Heart right ventricle (tissue), 16 donors: ENCODE measurements around the gene BMP10. TPM values are rescaled to one million over a fixed set of nuclear protein-coding genes. Genes with fewer than 3 reads are reported as not detected.
"Not testable (repeated sequence)": the region's sequence is repeated elsewhere in the genome, so short reads cannot be mapped to it uniquely, and the experiment has no call there.

Experiments
- ATAC-seq, 8 donors: fragments of 200-7000 bp; cut with Tn5 transposase; one replicate each; pipeline ENCODE4 v1.9.1; 2020; ENCODE audit warnings: mild to moderate bottlenecking in 8 of 8, moderate library complexity in 8 of 8, moderate number of reproducible peaks in 1 of 8
- DNase-seq, 2 donors: peaks; one replicate each; pipeline ENCODE4 v3.0.0-alpha.2; 2020
- H3K27ac ChIP-seq, 10 donors: fragments of 200-600 bp; sonication (generic) in 2 of 10; one replicate each; pipeline versions ENCODE4 v1.5.0 to v1.8.0; 2020 to 2022; ENCODE audit warnings: mild to moderate bottlenecking in 3 of 10
- H3K27me3 ChIP-seq, 7 donors: fragments of 200-600 bp; one replicate each; pipeline ENCODE4 v1.8.0; 2021 to 2022; ENCODE audit warnings: mild to moderate bottlenecking in 2 of 7
- H3K36me3 ChIP-seq, 9 donors: fragments of 200-600 bp; sonication (generic) in 1 of 9; one replicate each; pipeline versions ENCODE4 v1.5.0 to v1.8.0; 2020 to 2022; ENCODE audit warnings: mild to moderate bottlenecking in 2 of 9
- H3K4me1 ChIP-seq, 9 donors: fragments of 200-600 bp; sonication (generic) in 1 of 9; one replicate each; pipeline versions ENCODE4 v1.5.0 to v1.8.0; 2020 to 2022; ENCODE audit warnings: mild to moderate bottlenecking in 4 of 9
- H3K4me3 ChIP-seq, 10 donors: fragments of 200-600 bp; sonication (generic) in 2 of 10; one replicate each; pipeline versions ENCODE4 v1.5.0 to v1.8.0; 2020 to 2022; ENCODE audit warnings: mild to moderate bottlenecking in 7 of 10, moderate library complexity in 2 of 10
- H3K9me3 ChIP-seq, 11 donors: fragments of 200-600 bp in 10 of 11; sonication (generic) in 2 of 11; one replicate each; pipeline versions ENCODE4 v1.5.0 to v1.8.0; 2013 to 2022; ENCODE audit warnings: mild to moderate bottlenecking in 2 of 11, control low read depth in 1 of 11, moderate library complexity in 1 of 11
- WGBS, 2 donors: extraction: QIAGEN DNeasy Blood & Tissue Kit; methylation state at CpG; one replicate each; pipeline ENCODE4 v1.1.7; 2013; ENCODE audit warnings: inconsistent platforms in 1 of 2; 5-methylcytosine and 5-hydroxymethylcytosine counted together
- intact Hi-C, 10 donors: fragments of 100-400 bp; cut with DNase I; formaldehyde crosslinking; loops; one replicate each; pipeline versions ENCODE4 v1.11.1 to v1.14.2; 2022
- polyA plus RNA-seq, 2 donors: library from polyadenylated mRNA; stranded (reverse); fragments of 200-250 nt; gene quantifications; one replicate each; pipeline ENCODE4 v1.2.3, GENCODE V29; 2013
- total RNA-seq, 10 donors: library from RNA; stranded (reverse); fragmentation: NEBNext Ultra II Directional in 3 of 10; extraction: Animal tissue kit (Norgen Biotek cat#: 25700) in 3 of 10; gene quantifications; one replicate each; pipeline versions ENCODE4 v1.2.1 to v1.2.4, GENCODE V29; 2021 to 2023
- TF ChIP-seq, protein P1 (sequence below), 9 donors: fragments of 200-600 bp; sonication (generic) in 2 of 9; IDR thresholded peaks; one replicate each; pipeline versions ENCODE4 v1.5.0 to v1.8.0; 2021 to 2022; ENCODE audit warnings: antibody characterized with exemption in 9 of 9, mild to moderate bottlenecking in 5 of 9, moderate library complexity in 1 of 9
- donor health status: Arrhythmogenic right ventricular cardiomyopathy.
- donor health status: ischemic (EF 13 %, LVEDD 7.1; RV severe dilation, severe dysfunction).
- donor health status: healthy with polysubstance abuse.
- donor health status: DM: no; HTN: yes; CAD: no.
- donor health status: DM: no; HTN: no; CAD: no.
- donor health status: ischemic (EF 25% LVEDD 6.9; RV normal size, moderate dysfunction).
- donor health status: ischemic (EF 25% LVEDD 5.7; RV mildly dilated, moderate dysfunction).
- donor health status: healthy.
- donor health status: DM: yes; HTN: yes; CAD: no.
- donor health status: Ischemic cardiomyopathy.
- donor health status: ischemic (EF 35%, LVEDD 5.7; RV mildly dilated, moderate dysfunction).
- donor health status: nonischemic (EF 11% LVEDD 7.7; RV severe dilation, severe dysfunction).
- donor health status: DM: yes; HTN: yes; CAD: no.
- donor health status: PGD.
- donor health status: ischemic (EF 29% LVEDD 5.4; RV normal size, mild dysfunction).
- donor health status: nonischemic (EF 23%, LVEDD 6.1; RV moderate dilation, normal function).

BMP10 gene
- total and polyA plus RNA-seq, 12 donors = 0.03 to 0.31 TPM; not detected in 10

DNA sequence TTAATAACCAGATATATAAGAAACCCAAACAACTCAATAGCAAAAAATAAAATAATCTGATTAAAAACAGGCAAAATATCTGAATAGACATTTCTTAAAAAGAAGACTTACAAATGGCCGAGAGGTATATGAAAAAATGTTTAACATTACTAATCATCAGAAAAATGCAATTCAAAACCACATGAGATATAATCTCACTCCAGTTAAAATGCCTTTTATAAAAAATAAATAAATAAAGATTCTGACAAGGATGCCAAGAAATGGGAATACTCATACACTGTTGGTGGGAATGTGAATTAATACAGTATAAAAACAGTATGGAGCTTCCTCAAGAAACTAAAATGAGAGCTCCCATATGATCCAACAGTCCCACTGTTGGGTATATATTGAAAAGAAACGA, 33.9 kb upstream of the BMP10 start:
- Histone ChIP-seq H3K9me3 (peaks cover 0 to 34% (median 15%) of the 10 kb centered on the region in 11 donors), H3K36me3 (no peaks in the 10 kb centered on the region), H3K27me3 (no peaks in the 10 kb centered on the region), H3K4me3 (no peak overlapping the region), H3K27ac (no peak overlapping the region), H3K4me1 (peaks cover 0 to 26% (median 8%) of the 10 kb centered on the region in 9 donors)
- DNase-seq = no peak
- intact Hi-C loops = loop anchor here in 5 of 10 donors (5.0 kb wide), 2 partner anchors 68 to 153 kb away; no protein-coding TSS in a partner anchor
- no peak for ATAC-seq
- 94 to 96% methylated on average over 2 of the region's 2 CpGs for WGBS, 2 donors
- TF ChIP-seq, protein P1, sequence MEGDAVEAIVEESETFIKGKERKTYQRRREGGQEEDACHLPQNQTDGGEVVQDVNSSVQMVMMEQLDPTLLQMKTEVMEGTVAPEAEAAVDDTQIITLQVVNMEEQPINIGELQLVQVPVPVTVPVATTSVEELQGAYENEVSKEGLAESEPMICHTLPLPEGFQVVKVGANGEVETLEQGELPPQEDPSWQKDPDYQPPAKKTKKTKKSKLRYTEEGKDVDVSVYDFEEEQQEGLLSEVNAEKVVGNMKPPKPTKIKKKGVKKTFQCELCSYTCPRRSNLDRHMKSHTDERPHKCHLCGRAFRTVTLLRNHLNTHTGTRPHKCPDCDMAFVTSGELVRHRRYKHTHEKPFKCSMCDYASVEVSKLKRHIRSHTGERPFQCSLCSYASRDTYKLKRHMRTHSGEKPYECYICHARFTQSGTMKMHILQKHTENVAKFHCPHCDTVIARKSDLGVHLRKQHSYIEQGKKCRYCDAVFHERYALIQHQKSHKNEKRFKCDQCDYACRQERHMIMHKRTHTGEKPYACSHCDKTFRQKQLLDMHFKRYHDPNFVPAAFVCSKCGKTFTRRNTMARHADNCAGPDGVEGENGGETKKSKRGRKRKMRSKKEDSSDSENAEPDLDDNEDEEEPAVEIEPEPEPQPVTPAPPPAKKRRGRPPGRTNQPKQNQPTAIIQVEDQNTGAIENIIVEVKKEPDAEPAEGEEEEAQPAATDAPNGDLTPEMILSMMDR (IDR thresholded peaks at IDR 0.05) = no peak

DNA sequence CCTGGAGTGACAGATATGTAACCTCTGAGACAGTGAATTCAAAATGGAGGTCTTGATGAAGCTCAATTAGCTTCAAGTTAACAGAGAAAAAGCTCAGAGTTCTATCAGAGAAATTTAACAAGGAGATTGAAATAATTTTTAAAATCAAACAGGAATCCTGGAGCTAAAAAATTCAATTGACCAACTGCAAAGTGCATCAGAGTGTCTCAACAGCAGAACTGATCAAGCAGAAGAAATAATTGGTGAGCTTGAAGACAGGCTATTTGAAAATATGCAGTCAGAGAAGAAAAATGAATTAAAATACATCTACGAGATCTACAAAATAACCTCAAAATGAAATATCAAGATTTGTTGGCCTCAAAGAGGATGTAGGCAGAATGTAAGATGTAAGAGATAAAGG, 30.4 kb upstream of the BMP10 start:
- H3K4me3 ChIP-seq = no peak overlapping the region
- H3K4me1 ChIP-seq = no peaks in the 10 kb centered on the region
- H3K27me3 ChIP-seq = peaks cover 0 to 28% (median 21%) of the 10 kb centered on the region in 7 donors
- no peaks in the 10 kb centered on the region for H3K36me3 ChIP-seq
- 95 to 97% methylated on average over 1 of the region's 1 CpG for WGBS, 2 donors
- no peak for ATAC-seq
- no peak for DNase-seq
- TF ChIP-seq, protein P1 (IDR thresholded peaks at IDR 0.05) = no peak
- intact Hi-C loops = loop anchor here in 1 of 10 donors (5.0 kb wide), 1 partner anchor 39 kb away; no protein-coding TSS in a partner anchor
- peaks cover 0 to 34% (median 15%) of the 10 kb centered on the region in 11 donors for H3K9me3 ChIP-seq
- H3K27ac ChIP-seq = no peak overlapping the region

DNA sequence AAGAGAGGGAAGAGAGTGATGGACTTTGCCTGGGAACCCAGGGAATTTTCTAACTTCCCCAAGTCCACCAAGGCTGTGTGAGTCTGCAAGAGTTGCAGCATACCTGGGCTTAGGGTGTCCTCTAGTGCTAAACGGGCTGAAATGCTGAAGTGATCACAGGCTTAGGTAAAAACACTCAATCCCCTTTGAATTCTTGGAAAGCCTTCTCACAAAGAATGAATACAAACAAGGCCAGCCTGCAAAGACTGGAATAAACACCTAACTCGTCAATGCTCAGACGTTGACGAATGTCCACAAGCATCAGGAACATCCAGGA, 30.0 kb upstream of the BMP10 start:
- intact Hi-C loops = loop anchor here in 1 of 10 donors (5.0 kb wide), 1 partner anchor 39 kb away; no protein-coding TSS in a partner anchor
- Histone ChIP-seq H3K27me3 (peaks cover 0 to 30% (median 22%) of the 10 kb centered on the region in 7 donors), H3K4me1 (no peaks in the 10 kb centered on the region), H3K27ac (no peak overlapping the region), H3K4me3 (no peak overlapping the region), H3K9me3 (peaks cover 0 to 34% (median 15%) of the 10 kb centered on the region in 11 donors), H3K36me3 (no peaks in the 10 kb centered on the region)
- no peak for DNase-seq
- WGBS, 2 donors = 85 to 86% methylated on average over 4 of the region's 4 CpGs
- no peak for ATAC-seq
- TF ChIP-seq, protein P1 (IDR thresholded peaks at IDR 0.05) = peak in 1 of 9 donors; percentile 15

DNA sequence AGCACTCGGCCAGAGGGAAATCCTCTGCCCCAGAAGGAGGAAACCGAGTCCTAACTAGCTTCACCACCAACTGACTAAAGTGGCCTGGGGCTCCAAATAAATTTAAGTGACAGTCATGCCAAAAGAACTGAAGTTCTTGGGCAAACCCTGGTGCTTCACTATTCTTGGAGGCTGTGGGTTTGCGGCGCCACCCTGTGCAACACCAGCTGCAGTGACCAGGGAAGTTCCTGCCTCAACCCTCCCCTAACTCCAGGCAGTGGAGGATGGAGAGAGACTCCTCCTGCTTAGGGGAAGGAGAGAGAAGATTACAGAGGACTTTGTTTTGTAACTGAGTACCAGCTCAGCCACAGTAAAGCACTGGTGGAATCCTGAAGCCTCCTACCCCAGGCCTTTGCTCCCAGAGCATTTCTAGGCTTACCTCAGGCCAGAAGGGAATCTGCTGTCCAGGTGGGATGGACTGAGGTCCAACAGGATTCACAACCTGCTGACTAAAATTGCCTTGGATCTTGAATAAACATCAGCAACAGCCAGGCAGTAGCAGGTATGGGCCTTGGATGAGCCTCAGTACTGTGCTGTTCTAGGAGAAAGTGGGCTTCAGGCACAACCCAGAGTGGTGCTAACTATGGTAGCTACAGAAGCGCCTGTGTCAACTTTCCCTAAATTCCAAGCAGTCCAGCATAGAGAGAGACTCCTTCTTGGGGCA, 29.4 kb upstream of the BMP10 start:
- WGBS, 2 donors = 89 to 95% methylated on average over 5 of the region's 5 CpGs
- Histone ChIP-seq H3K4me1 (no peaks in the 10 kb centered on the region), H3K27me3 (peaks cover 0 to 34% (median 22%) of the 10 kb centered on the region in 7 donors), H3K27ac (no peak overlapping the region), H3K4me3 (no peak overlapping the region), H3K36me3 (no peaks in the 10 kb centered on the region), H3K9me3 (peaks cover 0 to 34% (median 15%) of the 10 kb centered on the region in 11 donors)
- TF ChIP-seq, protein P1 (IDR thresholded peaks at IDR 0.05) = no peak
- ATAC-seq = no peak
- no peak for DNase-seq
- intact Hi-C loops = loop anchor here in 1 of 10 donors (5.0 kb wide), 1 partner anchor 38 kb away; no protein-coding TSS in a partner anchor

DNA sequence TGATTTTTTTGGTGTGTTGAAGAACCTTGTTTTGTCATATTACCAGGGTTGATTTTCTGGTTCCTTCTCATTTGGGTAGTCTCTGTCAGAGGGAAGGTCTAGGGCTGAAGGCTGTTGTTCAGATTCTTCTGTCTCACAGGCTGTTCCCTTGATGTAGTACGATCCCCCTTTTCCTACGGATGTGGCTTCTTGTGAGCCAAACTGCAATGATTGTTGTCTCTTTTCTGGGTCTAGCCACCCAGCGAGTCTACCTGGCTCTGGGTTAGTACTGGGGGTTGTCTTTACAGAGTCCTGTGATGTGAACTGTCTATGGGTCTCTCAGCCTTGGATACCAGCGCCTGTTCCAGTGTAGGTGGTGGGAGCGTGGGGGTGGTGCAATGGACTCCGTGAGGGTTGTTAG, 24.8 kb upstream of the BMP10 start:
- DNase-seq, H3K36me3 ChIP-seq, H3K27ac ChIP-seq, intact Hi-C loops, H3K4me1 ChIP-seq, ATAC-seq, H3K4me3 ChIP-seq: not testable (repeated sequence)
- WGBS, 2 donors = 96 to 97% methylated on average over 6 of the region's 6 CpGs
- H3K9me3 ChIP-seq = peaks cover 0 to 18% (median 2%) of the 10 kb centered on the region in 11 donors
- peaks cover 0 to 51% (median 25%) of the 10 kb centered on the region in 7 donors for H3K27me3 ChIP-seq
